GM12865 (cell line): ENCODE data around the gene CARD11.

Experiments used
- DNase-seq: peaks from one replicate; pipeline ENCODE4 v3.0.0; 2010; ENCODE audit warnings: low read depth
- H3K4me3 ChIP-seq: 2 replicates; pipeline ENCODE4 v1.5.1; 2011; ENCODE audit warnings: mild to moderate bottlenecking, low read depth, low read length, control low read depth
- TF ChIP-seq, protein P1 (sequence below): IDR thresholded peaks from 2 replicates; pipeline ENCODE4 v1.5.1; 2011; ENCODE audit warnings: low read length, control low read depth, low read depth, inconsistent platforms; ENCODE audit not compliant: insufficient read depth; ENCODE audit errors: missing control alignments

The CARD11 gene

DNA sequence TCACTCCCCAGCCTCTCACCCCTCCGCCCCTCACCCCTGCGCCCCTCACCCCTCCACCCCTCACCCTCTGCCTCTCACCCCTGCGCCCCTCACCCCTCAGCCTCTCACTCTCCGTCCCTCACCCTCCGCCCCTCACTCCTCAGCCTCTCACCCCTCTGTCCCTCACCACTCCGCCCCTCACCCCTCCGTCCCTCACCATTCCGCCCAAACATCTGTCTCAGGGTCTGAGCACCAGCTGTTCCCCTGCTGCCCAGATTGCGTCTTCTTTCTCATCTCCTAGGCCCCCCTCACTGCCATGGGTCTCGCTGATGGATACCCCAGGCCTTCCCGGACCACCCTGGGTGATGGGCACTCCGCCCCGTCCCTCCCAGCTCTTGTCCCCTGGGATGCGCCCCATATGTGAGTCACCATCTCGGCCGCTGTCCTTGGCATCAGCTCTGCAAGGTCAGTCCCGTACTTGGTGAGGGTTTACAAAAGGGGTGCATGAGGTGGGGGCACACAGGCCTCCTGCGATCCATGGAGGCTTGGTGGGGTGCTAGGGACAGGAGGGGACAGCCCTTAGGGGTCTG, 134.1 kb downstream of the CARD11 start:
- no peak overlapping the region for H3K4me3 ChIP-seq
- TF ChIP-seq, protein P1, sequence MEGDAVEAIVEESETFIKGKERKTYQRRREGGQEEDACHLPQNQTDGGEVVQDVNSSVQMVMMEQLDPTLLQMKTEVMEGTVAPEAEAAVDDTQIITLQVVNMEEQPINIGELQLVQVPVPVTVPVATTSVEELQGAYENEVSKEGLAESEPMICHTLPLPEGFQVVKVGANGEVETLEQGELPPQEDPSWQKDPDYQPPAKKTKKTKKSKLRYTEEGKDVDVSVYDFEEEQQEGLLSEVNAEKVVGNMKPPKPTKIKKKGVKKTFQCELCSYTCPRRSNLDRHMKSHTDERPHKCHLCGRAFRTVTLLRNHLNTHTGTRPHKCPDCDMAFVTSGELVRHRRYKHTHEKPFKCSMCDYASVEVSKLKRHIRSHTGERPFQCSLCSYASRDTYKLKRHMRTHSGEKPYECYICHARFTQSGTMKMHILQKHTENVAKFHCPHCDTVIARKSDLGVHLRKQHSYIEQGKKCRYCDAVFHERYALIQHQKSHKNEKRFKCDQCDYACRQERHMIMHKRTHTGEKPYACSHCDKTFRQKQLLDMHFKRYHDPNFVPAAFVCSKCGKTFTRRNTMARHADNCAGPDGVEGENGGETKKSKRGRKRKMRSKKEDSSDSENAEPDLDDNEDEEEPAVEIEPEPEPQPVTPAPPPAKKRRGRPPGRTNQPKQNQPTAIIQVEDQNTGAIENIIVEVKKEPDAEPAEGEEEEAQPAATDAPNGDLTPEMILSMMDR = no peak
- DNase-seq = no peak

DNA sequence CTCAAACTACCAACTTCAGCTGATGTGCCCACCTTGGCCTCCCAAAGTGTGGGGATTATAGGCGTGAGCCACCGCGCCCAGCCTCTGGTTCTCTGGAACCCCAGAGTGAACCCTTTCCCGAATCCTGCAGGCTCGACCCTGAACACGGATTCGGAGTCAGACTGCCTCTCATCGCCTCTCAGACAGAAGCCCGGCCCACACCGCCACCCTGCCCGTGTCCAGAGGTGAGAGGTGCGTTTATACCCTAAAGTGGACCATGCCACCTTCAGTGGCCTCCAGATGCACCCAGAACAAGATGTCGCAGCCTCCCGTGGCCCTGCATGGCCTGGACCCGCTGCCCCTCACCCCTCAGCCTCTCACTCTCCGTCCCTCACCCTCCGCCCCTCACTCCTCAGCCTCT, 134.6 kb downstream of the CARD11 start:
- no peak for DNase-seq
- TF ChIP-seq, protein P1 = no peak
- no peak overlapping the region for H3K4me3 ChIP-seq

DNA sequence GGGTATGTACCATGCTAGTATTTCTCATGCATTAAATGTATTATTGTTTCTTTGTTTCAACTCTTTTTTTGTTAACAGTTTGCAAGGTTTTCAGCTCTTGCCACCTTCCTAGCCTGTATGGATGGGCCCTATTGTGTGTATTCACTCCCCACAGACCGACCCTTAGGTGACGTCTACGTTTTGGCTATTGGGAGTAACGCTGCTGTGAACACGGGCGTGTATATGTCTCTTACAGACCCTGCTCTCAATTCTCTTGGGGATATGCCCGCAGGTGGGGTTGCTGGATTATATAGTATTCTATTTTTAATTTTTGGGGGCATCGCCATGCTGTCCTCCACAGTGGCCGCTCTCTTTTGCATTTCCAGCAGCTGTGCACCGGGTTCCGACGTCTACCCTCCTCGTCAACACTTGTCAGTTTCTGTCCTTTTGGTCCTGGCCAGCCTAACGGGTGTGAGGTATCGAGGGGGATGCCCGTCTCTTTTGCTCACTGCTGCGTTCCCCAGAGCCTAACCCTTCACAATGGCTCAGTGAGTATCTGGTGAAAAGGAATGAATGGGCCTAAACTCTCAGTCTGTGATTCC, 135.5 kb downstream of the CARD11 start:
- DNase-seq = no peak
- H3K4me3 ChIP-seq = no peak overlapping the region
- TF ChIP-seq, protein P1 = no peak

DNA sequence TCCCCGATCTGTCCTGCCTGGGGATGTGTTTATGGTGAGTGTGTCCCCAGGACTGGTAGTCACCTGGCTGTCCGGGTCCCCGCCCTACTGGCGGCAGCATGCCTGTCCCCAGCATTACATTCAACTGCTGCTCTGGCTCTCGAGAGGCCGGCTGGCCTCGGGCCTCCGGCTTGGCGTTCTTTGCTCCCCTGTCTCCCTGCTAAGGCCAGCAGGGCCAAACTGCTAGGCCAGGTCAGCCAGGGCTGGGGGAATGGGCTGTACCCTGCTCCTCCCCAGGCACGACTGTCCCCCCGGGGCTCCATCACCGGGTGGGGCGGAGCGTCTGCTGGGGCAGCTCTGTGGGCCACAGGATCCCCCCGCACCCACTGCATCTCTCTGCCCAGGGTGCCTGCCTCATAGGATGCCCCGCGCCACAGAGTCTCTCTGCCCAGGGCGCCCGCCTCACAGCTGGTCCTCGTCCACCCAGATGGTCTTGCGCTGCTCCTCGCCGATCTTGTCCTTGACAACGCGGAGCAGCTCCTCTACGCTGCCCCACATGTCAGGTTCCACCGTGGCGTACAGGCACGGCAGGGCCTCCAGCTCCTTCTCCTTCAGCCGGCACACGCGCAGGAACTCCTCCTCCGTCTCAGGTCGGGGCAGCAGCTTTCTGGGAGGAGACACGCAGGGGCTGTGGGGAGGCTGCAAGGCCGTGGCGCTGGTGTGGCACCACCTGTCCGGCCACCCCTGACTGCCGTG, 137.3 kb downstream of the CARD11 start:
- TF ChIP-seq, protein P1 = no peak
- DNase-seq = no peak
- H3K4me3 ChIP-seq = no peak overlapping the region

DNA sequence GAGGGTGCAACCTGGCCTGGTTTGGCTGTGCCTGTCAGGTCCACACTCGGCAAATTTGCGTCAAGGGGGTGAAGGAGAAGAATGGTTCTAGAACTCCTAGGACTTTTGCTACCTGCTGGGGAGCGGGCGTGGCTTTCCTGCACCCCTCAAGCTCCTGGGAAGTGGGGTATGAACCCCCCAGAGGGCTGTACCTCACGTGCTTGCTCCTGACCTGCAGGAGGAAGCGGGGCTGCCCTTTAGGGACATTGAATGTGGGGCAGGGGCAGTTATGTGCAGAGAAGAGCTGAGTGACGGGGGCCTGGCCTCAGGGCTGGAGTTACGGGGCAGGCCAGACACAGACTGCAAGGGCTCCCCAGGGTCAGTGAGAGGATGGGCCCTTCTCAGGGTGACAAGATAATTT, 138.2 kb downstream of the CARD11 start:
- H3K4me3 ChIP-seq = no peak overlapping the region
- TF ChIP-seq, protein P1 = no peak
- DNase-seq = no peak

DNA sequence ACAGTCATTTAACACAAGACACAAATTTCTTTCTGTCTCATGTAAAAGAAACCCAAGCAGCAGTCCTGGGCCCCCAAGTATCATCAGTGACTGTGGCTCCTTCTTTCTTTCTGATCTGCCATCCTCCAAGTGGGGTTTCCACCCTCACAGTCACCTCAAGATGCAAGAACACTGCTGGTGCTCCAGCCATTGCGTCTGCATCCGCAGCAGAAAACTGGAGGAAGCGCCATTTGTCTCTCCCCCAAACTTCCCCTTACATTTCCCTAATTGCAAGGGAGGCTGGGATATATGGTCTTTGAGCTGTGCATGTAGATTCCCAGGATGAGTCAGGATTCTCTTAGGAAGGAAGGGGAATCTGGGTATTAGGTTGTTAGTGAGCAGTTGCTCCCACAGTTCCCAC, 138.6 kb downstream of the CARD11 start:
- TF ChIP-seq, protein P1 = no peak
- DNase-seq = no peak
- H3K4me3 ChIP-seq = no peak overlapping the region
